GM19193 (cell line): ENCODE data around the gene ENDOG.

Source experiments
- POLR2A ChIP-seq: IDR thresholded peaks from 4 replicates; pipeline ENCODE4 v1.6.1; 2011; ENCODE audit not compliant: insufficient read depth, insufficient read length; ENCODE audit errors: extremely low read depth

Gene ENDOG

GRCh38 chr9:128838338-128838737 is 20.0 kb downstream of the ENDOG start:
- no peak for TF ChIP-seq POLR2A

- TF ChIP-seq POLR2A = no peak
Observed at GRCh38 chr9:128840524-128840923, 22.2 kb downstream of the ENDOG start.

DNA sequence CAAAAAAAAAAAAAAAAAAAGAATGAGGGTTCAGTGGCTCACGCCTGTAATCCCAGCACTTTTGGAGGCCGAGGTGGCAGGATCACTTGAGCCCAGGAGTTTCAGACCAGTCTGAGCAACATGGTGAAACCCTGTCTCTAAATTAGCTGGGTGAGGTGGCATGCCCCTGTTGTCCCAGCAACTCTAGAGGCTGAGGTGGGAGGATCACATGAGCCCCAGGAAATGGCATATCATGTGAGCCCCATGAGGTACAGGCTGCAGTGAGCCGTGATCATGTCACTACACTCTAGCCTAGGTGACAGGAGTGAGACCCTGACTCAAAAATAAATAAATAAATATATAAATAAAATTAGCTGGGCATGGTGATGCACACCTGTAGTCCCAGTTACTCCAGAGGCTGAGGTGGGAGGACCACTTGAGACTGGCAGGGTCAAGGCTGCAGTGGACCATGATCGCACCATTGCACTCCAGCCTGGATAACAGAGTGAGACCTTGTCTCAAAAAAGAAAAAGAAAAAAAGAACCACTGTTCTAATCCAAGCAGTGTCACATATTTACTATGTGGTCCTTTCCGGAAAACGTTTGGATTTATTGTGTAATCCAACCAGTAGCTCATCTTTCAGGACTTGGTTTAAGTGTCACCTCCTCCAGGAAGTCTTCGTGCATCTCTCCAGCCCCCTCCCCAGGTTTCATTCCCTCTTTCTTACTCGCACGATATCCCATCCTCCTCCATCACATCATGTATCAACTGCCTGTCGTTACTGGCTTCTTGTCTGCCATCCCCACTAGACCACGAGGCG is 23.6 kb downstream of the ENDOG start:
- no peak for TF ChIP-seq POLR2A

GRCh38 chr9:128845186-128845931 is 27.1 kb downstream of the ENDOG start:
- TF ChIP-seq POLR2A = no peak

- no peak for TF ChIP-seq POLR2A
Observed at GRCh38 chr9:128846680-128847030, 28.4 kb downstream of the ENDOG start.

GRCh38 chr9:128847803-128848202 is 29.5 kb downstream of the ENDOG start:
- TF ChIP-seq POLR2A = no peak

- no peak for TF ChIP-seq POLR2A
Observed at GRCh38 chr9:128860937-128861336, 42.6 kb downstream of the ENDOG start.

DNA sequence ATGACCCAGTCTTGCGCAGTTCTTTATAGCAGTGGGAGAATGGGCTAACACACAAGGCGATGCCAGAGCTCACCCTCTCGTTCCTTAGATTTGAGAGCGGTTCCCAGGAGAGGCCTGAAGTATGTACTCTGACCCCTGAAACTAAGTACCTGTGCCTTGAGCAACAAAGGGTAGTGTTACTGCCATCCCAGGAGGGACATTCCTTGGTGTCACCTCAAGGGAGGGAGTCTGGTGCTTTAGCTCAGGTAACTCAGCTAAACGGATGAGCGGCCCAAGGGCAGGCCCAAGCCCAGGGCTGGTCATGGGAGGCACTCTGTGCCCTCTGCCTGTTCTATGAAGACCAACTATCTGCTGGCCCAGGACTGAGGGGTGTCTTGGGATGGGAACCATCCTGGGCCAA is 43.2 kb downstream of the ENDOG start:
- no peak for TF ChIP-seq POLR2A

- no peak for TF ChIP-seq POLR2A
Observed at GRCh38 chr9:128862401-128862851, 44.1 kb downstream of the ENDOG start.

GRCh38 chr9:128863647-128864046 is 45.3 kb downstream of the ENDOG start:
- no peak for TF ChIP-seq POLR2A

- no peak for TF ChIP-seq POLR2A
Observed at GRCh38 chr9:128870128-128870940, 52.0 kb downstream of the ENDOG start.
